Brain microvascular endothelial cell (primary cell): Measurements from ENCODE around the gene CREB3L1.
A peak's percentile ranks its signal among the peaks of the same experiment; 100 is the strongest.

ENCODE experiments used
- DNase-seq: peaks from one replicate; pipeline ENCODE4 v3.0.0-alpha.2; 2020
- H3K27ac ChIP-seq: fragments of 250-450 bp; sonication (Bioruptor Pico); 2 replicates; pipeline ENCODE4 v1.5.1; 2020; ENCODE audit warnings: mild to moderate bottlenecking, moderate library complexity
- H3K27me3 ChIP-seq: fragments of 250-450 bp; sonication (Bioruptor Pico); replicated peaks from 2 replicates; pipeline ENCODE4 v1.5.1; 2020; ENCODE audit warnings: mild to moderate bottlenecking
- H3K36me3 ChIP-seq: fragments of 250-450 bp; sonication (Bioruptor Pico); replicated peaks from 2 replicates; pipeline ENCODE4 v1.5.1; 2020; ENCODE audit warnings: mild to moderate bottlenecking
- H3K4me3 ChIP-seq: 2 replicates; pipeline ENCODE4 v1.5.1; 2011; ENCODE audit warnings: low read depth, mild to moderate bottlenecking, control low read depth, low read length, moderate library complexity
- in situ Hi-C: cut with HindIII; loops from 2 replicates; pipeline ENCODE4 v1.10.0; 2017; ENCODE audit warnings: low sequenced_read_pairs, low pct_ligation_motif_present
- TF ChIP-seq, protein P1 (sequence below): IDR thresholded peaks from 2 replicates; pipeline ENCODE4 v1.5.1; 2011; ENCODE audit warnings: low read depth, mild to moderate bottlenecking, moderate library complexity, low read length, control low read depth, inconsistent platforms; ENCODE audit errors: missing control alignments

CREB3L1 gene

GRCh38 chr11:46367916-46368267, 90.4 kb downstream of the CREB3L1 start:
- Histone ChIP-seq H3K4me3 (no peak overlapping the region), H3K36me3 (peaks cover 28% of the 10 kb centered on the region), H3K27ac (no peak overlapping the region), H3K27me3 (no peaks in the 10 kb centered on the region)
- TF ChIP-seq, protein P1, sequence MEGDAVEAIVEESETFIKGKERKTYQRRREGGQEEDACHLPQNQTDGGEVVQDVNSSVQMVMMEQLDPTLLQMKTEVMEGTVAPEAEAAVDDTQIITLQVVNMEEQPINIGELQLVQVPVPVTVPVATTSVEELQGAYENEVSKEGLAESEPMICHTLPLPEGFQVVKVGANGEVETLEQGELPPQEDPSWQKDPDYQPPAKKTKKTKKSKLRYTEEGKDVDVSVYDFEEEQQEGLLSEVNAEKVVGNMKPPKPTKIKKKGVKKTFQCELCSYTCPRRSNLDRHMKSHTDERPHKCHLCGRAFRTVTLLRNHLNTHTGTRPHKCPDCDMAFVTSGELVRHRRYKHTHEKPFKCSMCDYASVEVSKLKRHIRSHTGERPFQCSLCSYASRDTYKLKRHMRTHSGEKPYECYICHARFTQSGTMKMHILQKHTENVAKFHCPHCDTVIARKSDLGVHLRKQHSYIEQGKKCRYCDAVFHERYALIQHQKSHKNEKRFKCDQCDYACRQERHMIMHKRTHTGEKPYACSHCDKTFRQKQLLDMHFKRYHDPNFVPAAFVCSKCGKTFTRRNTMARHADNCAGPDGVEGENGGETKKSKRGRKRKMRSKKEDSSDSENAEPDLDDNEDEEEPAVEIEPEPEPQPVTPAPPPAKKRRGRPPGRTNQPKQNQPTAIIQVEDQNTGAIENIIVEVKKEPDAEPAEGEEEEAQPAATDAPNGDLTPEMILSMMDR: no peak
- DNase-seq: no peak
- in situ Hi-C loops: no loop called here

DNA sequence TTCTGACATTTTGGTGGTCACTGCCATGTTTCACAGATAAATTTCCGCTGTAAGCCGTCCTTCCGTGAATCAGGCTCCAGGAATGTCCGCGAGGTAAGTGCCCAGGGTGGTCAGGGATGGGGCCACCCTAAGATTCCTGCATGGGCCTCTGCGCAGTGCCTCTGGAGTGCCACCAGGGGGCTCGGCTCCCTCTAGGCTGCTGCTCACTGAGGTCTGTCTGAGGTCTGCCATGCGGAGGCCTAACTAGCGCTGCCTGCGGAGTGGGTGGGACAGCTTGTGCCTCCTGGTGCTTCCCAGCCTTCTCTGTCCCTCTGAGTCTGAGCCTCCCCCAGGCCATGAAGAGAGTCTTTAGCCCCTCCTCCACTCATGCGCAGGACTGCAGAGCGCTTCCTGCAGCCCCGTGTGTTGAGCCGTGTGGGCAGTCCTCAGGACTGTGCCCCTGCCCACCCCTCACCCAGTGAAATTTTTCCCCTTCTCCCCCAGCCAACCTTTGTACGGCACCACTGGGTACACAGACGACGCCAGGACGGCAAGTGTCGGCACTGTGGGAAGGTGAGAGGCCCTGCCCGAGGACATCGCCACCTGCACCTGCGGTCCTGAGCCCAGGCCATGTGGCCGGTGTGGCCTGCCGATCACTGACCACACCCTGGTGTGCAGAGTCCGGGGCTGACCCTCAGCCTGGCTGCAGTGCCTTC, 92.1 kb downstream of the CREB3L1 start:
- H3K27ac ChIP-seq: no peak overlapping the region
- peak; percentile 63 for DNase-seq
- no peak overlapping the region for H3K4me3 ChIP-seq
- H3K36me3 ChIP-seq: peaks cover 34% of the 10 kb centered on the region
- in situ Hi-C loops: no loop called here
- TF ChIP-seq, protein P1: peak; percentile 97
- H3K27me3 ChIP-seq: no peaks in the 10 kb centered on the region

DNA sequence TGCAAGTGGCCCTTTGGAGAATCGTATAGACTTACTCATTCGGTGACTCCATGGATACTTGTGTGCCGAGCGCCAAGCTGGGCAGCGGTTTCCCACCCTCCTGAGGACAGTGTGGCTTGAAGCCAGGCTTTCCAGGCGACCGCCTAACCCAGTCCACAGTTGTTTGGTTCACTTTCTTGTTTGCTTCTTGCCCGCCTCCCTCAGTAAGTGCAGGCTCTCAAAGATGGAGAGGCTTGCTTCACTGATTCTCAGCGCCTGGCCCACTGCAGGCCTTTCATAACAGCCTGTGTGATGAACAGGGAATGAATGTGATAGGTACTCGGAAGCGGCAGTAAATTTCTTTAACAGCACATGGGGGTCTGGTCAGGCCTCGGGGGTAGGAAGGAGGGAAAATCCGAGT, 92.8 kb downstream of the CREB3L1 start:
- in situ Hi-C loops: no loop called here
- Histone ChIP-seq H3K4me3 (no peak overlapping the region), H3K36me3 (peaks cover 41% of the 10 kb centered on the region), H3K27me3 (no peaks in the 10 kb centered on the region), H3K27ac (no peak overlapping the region)
- TF ChIP-seq, protein P1: no peak
- DNase-seq: no peak
